ENCODE results near the gene NDUFB8.
"Not testable (repeated sequence)": the region's sequence is repeated elsewhere in the genome, so short reads cannot be mapped to it uniquely, and the experiment has no call there.

The NDUFB8 gene
- 15.1 to 20.8 (median 17.9) reads per million in 3 experiments for total RNA-seq

- peak; percentile 84 for DNase-seq
Observed at GRCh38 chr10:100529475-100530298, at the start of gene NDUFB8. Gene NDUFB8 (minus strand): TSS chr10:100529871. CDS start chr10:100529851, 20 bp downstream.

- DNase-seq, result no peak
Observed at GRCh38 chr10:100576282-100576635, 46.6 kb upstream of the NDUFB8 start.

- DNase-seq, result no peak
Observed at GRCh38 chr10:100575585-100576281, 46.1 kb upstream of the NDUFB8 start.

- DNase-seq, result not testable (repeated sequence)
Observed at GRCh38 chr10:100575146-100575545, 45.5 kb upstream of the NDUFB8 start.

GRCh38 chr10:100571084-100571856 is 41.6 kb upstream of the NDUFB8 start:
- no peak for DNase-seq

- no peak for DNase-seq
Observed at GRCh38 chr10:100570506-100570905, 40.8 kb upstream of the NDUFB8 start.

GRCh38 chr10:100569687-100570481 is 40.2 kb upstream of the NDUFB8 start:
- DNase-seq, result no peak

- no peak for DNase-seq
Observed at GRCh38 chr10:100568912-100569311, 39.2 kb upstream of the NDUFB8 start.

- DNase-seq, result no peak
Observed at GRCh38 chr10:100567826-100568225, 38.2 kb upstream of the NDUFB8 start.

GRCh38 chr10:100567249-100567648 is 37.6 kb upstream of the NDUFB8 start:
- no peak for DNase-seq

- DNase-seq, result no peak
Observed at GRCh38 chr10:100566561-100566960, 36.9 kb upstream of the NDUFB8 start.

- no peak for DNase-seq
Observed at GRCh38 chr10:100565206-100565985, 35.7 kb upstream of the NDUFB8 start.

GRCh38 chr10:100562008-100562672 is 32.5 kb upstream of the NDUFB8 start:
- DNase-seq, result peak; percentile 73

GRCh38 chr10:100561005-100561404 is 31.3 kb upstream of the NDUFB8 start:
- DNase-seq, result no peak

- DNase-seq, result no peak
Observed at GRCh38 chr10:100560248-100560647, 30.6 kb upstream of the NDUFB8 start.

GRCh38 chr10:100554902-100555301 is 25.2 kb upstream of the NDUFB8 start:
- DNase-seq, result no peak

- no peak for DNase-seq
Observed at GRCh38 chr10:100553929-100554328, 24.3 kb upstream of the NDUFB8 start.

- DNase-seq, result no peak
Observed at GRCh38 chr10:100551738-100552137, 22.1 kb upstream of the NDUFB8 start.

GRCh38 chr10:100551196-100551595 is 21.5 kb upstream of the NDUFB8 start:
- no peak for DNase-seq

GRCh38 chr10:100544950-100545349 is 15.3 kb upstream of the NDUFB8 start:
- no peak for DNase-seq

GRCh38 chr10:100537475-100537874 is 7.8 kb upstream of the NDUFB8 start:
- no peak for DNase-seq
